Neutrophil (primary cell): ENCODE data around the gene OLFM1.

ENCODE experiments used
- H3K27ac ChIP-seq: fragments of 200-600 bp; sonication (generic); 2 replicates; pipeline ENCODE4 v1.5.1; 2016; ENCODE audit warnings: mild to moderate bottlenecking, moderate library complexity
- H3K27me3 ChIP-seq: fragments of 200-600 bp; sonication (generic); 2 replicates; pipeline ENCODE4 v1.6.0; 2016; ENCODE audit warnings: mild to moderate bottlenecking
- H3K36me3 ChIP-seq: fragments of 200-600 bp; sonication (generic); 2 replicates; pipeline ENCODE4 v1.5.1; 2017
- H3K4me1 ChIP-seq, 2 experiments: fragments of 200-600 bp in 1 of 2; sonication (generic) in 1 of 2; 1 replicate in 1 of 2; 2 replicates in 1 of 2; pipeline versions ENCODE4 v1.5.1 to v1.6.1; 2013 to 2016; ENCODE audit warnings: low read depth in 1 of 2, low read length in 1 of 2, mild to moderate bottlenecking in 1 of 2, moderate library complexity in 1 of 2; ENCODE audit not compliant: control insufficient read depth in 1 of 2, insufficient read depth in 1 of 2
- H3K4me3 ChIP-seq, 2 experiments: fragments of 200-600 bp in 1 of 2; sonication (generic) in 1 of 2; 1 replicate in 1 of 2; 2 replicates in 1 of 2; pipeline ENCODE4 v1.5.1; 2013 to 2016; ENCODE audit warnings: low read depth in 1 of 2, low read length in 1 of 2, mild to moderate bottlenecking in 1 of 2, moderate library complexity in 1 of 2
- H3K9me3 ChIP-seq: fragments of 200-600 bp; sonication (generic); 2 replicates; pipeline ENCODE4 v1.5.1; 2016
- CTCF ChIP-seq: fragments of 200-600 bp; sonication (generic); IDR thresholded peaks from 2 replicates; pipeline ENCODE4 v1.5.1; 2016; ENCODE audit warnings: antibody characterized with exemption

OLFM1 gene

GRCh38 chr9:135117281-135117680, 29.8 kb downstream of the OLFM1 start:
- Histone ChIP-seq H3K4me1 (no peaks in the 10 kb centered on the region), H3K27ac (no peak overlapping the region), H3K27me3 (no peaks in the 10 kb centered on the region), H3K4me3 (no peak overlapping the region), H3K36me3 (no peaks in the 10 kb centered on the region), H3K9me3 (no peaks in the 10 kb centered on the region)
- TF ChIP-seq CTCF, result no peak

GRCh38 chr9:135119496-135120064, 32.1 kb downstream of the OLFM1 start:
- no peaks in the 10 kb centered on the region for H3K27me3 ChIP-seq
- H3K27ac ChIP-seq, result no peak overlapping the region
- H3K4me3 ChIP-seq, result no peak overlapping the region
- H3K36me3 ChIP-seq, result no peaks in the 10 kb centered on the region
- no peaks in the 10 kb centered on the region for H3K9me3 ChIP-seq
- TF ChIP-seq CTCF, result no peak
- H3K4me1 ChIP-seq, result no peaks in the 10 kb centered on the region

- Histone ChIP-seq H3K27me3 (no peaks in the 10 kb centered on the region), H3K4me3 (no peak overlapping the region), H3K9me3 (no peaks in the 10 kb centered on the region), H3K27ac (no peak overlapping the region), H3K4me1 (no peaks in the 10 kb centered on the region), H3K36me3 (no peaks in the 10 kb centered on the region)
- TF ChIP-seq CTCF, result no peak
Observed at GRCh38 chr9:135120249-135120648, 32.8 kb downstream of the OLFM1 start.

GRCh38 chr9:135122316-135122715, 34.8 kb downstream of the OLFM1 start:
- Histone ChIP-seq H3K4me1 (no peaks in the 10 kb centered on the region), H3K4me3 (no peak overlapping the region), H3K9me3 (no peaks in the 10 kb centered on the region), H3K36me3 (no peaks in the 10 kb centered on the region), H3K27ac (no peak overlapping the region), H3K27me3 (no peaks in the 10 kb centered on the region)
- TF ChIP-seq CTCF, result no peak

- Histone ChIP-seq H3K4me3 (no peak overlapping the region), H3K4me1 (no peaks in the 10 kb centered on the region), H3K27ac (no peak overlapping the region), H3K36me3 (no peaks in the 10 kb centered on the region), H3K9me3 (no peaks in the 10 kb centered on the region), H3K27me3 (no peaks in the 10 kb centered on the region)
- no peak for TF ChIP-seq CTCF
Observed at GRCh38 chr9:135123126-135123772, 35.8 kb downstream of the OLFM1 start.
